Measurements from ENCODE around the gene GNPTAB.

- no peak for TF ChIP-seq EZH2phosphoT487 (IDR thresholded peaks at IDR 0.05; ENCODE audit: borderline replicate concordance, low read depth, low read length)
- TF ChIP-seq CTCF (conservative IDR thresholded peaks at IDR 0.05; ENCODE audit: low read length): no peak
Measured at GRCh38 chr12:101854747-101855146, 24.0 kb upstream of the GNPTAB start.
